MCF 10A (cell line): ENCODE measurements around the gene TCF7. TPM values are rescaled to one million over a fixed set of nuclear protein-coding genes. Genes with fewer than 3 reads are reported as not detected.

Experiments
- BruUV-seq: library from RNA; stranded (reverse); fragments of 400-500 nt; replicated peaks from 2 replicates; lab custom pipeline; 2021; lab: Mats Ljungman, UMichigan
- CTCF ChIA-PET: fragments of 300-600 bp; sonication (Branson Sonifier 250); formaldehyde crosslinking; extraction: SDS; loops from one replicate; lab custom pipeline; 2021; ENCODE audit warnings: antibody characterized with exemption, inconsistent platforms; lab: Yijun Ruan, JAX
- POLR2A ChIA-PET: fragments of 300-600, 350-650 bp; sonication (Branson Sonifier 250); formaldehyde crosslinking; extraction: SDS; loops from one replicate; lab custom pipeline; 2020; ENCODE audit warnings: antibody characterized with exemption, inconsistent platforms; lab: Yijun Ruan, JAX
- DNase-seq: peaks from one replicate; pipeline ENCODE4 v3.0.0-alpha.2; 2018; ENCODE audit not compliant: unreplicated experiment
- H3K27ac Mint-ChIP-seq: one replicate; pipeline ENCODE4 v1.8.0; 2022; ENCODE audit warnings: mild to moderate bottlenecking, low read depth, mixed read lengths; ENCODE audit not compliant: unreplicated experiment
- H3K27me3 Mint-ChIP-seq: one replicate; pipeline ENCODE4 v1.8.0; 2022; ENCODE audit warnings: mixed read lengths; ENCODE audit not compliant: insufficient read depth, unreplicated experiment
- H3K36me3 Mint-ChIP-seq: one replicate; pipeline ENCODE4 v1.8.0; 2022; ENCODE audit warnings: mild to moderate bottlenecking, moderate library complexity, mixed read lengths; ENCODE audit not compliant: insufficient read depth, unreplicated experiment
- H3K4me1 Mint-ChIP-seq: one replicate; pipeline ENCODE4 v1.8.0; 2022; ENCODE audit warnings: mixed read lengths; ENCODE audit not compliant: insufficient read depth, unreplicated experiment
- H3K4me3 Mint-ChIP-seq: one replicate; pipeline ENCODE4 v1.8.0; 2022; ENCODE audit warnings: mild to moderate bottlenecking, moderate library complexity, mixed read lengths; ENCODE audit not compliant: unreplicated experiment
- H3K9me3 Mint-ChIP-seq: one replicate; pipeline ENCODE4 v1.8.0; 2022; ENCODE audit warnings: mixed read lengths; ENCODE audit not compliant: unreplicated experiment
- CTCF ChIP-seq: fragments of 200-600 bp; IDR thresholded peaks from one replicate; pipeline ENCODE4 v1.8.0; 2022; ENCODE audit warnings: antibody characterized with exemption, mild to moderate bottlenecking; ENCODE audit not compliant: unreplicated experiment
- intact Hi-C: fragments of 100-400 bp; cut with micrococcal nuclease; formaldehyde crosslinking; loops from 2 replicates; pipeline ENCODE4 v1.14.1; 2022
- total RNA-seq: library from RNA; stranded (reverse); gene quantifications from 2 replicates; pipeline ENCODE4 v1.2.3, GENCODE V29; 2022

The TCF7 gene
- total RNA-seq, 1 experiment from 2014 or later = 0.42 TPM

- Mint-ChIP-seq H3K9me3 (no peaks in the 10 kb centered on the region), H3K4me1 (peaks cover 15% of the 10 kb centered on the region), H3K36me3 (no peaks in the 10 kb centered on the region), H3K27ac (no peak overlapping the region), H3K27me3 (no peaks in the 10 kb centered on the region), H3K4me3 (no peak overlapping the region)
- ChIA-PET POLR2A (interaction anchor here (1.5 kb wide), 1 partner anchor 51 kb away, joined by 3 read pairs; no protein-coding TSS in a partner anchor), CTCF (interaction anchor here (0.6 to 2.8 kb wide), 7 partner anchors 18 to 51 kb away, joined by 3 to 17 read pairs (median 6); no protein-coding TSS in a partner anchor)
- DNase-seq = no peak
- no peak for TF ChIP-seq CTCF
- no TSS peak for BruUV-seq
- intact Hi-C loops = loop anchor here (5.0 kb wide), 1 partner anchor 33 kb away; no protein-coding TSS in a partner anchor
Measured at GRCh38 chr5:134090522-134090921, 24.0 kb upstream of the TCF7 start.

GRCh38 chr5:134091626-134092121 lies 22.8 kb upstream of the TCF7 start:
- BruUV-seq = no TSS peak
- no peak for TF ChIP-seq CTCF
- DNase-seq = no peak
- Mint-ChIP-seq H3K36me3 (no peaks in the 10 kb centered on the region), H3K4me3 (no peak overlapping the region), H3K27ac (no peak overlapping the region), H3K9me3 (no peaks in the 10 kb centered on the region), H3K27me3 (no peaks in the 10 kb centered on the region), H3K4me1 (peaks cover 15% of the 10 kb centered on the region)
- ChIA-PET POLR2A (interaction anchor here (1.5 kb wide), 1 partner anchor 52 kb away, joined by 3 read pairs; no protein-coding TSS in a partner anchor), CTCF (interaction anchor here (1.0 to 2.6 kb wide), 3 partner anchors 10 to 52 kb away, joined by 5 to 15 read pairs (median 6); no protein-coding TSS in a partner anchor)
- intact Hi-C loops = loop anchor here (5.0 kb wide), 1 partner anchor 34 kb away; no protein-coding TSS in a partner anchor

- Mint-ChIP-seq H3K4me1 (peaks cover 15% of the 10 kb centered on the region), H3K27me3 (no peaks in the 10 kb centered on the region), H3K9me3 (no peaks in the 10 kb centered on the region), H3K27ac (no peak overlapping the region), H3K36me3 (no peaks in the 10 kb centered on the region), H3K4me3 (no peak overlapping the region)
- CTCF ChIA-PET = interaction anchor here (0.6 to 2.9 kb wide), 8 partner anchors 9 to 331 kb away, joined by 3 to 20 read pairs (median 4); no protein-coding TSS in a partner anchor
- no TSS peak for BruUV-seq
- intact Hi-C loops = loop anchor here (5.0 kb wide), 1 partner anchor 36 kb away; no protein-coding TSS in a partner anchor
- TF ChIP-seq CTCF = no peak
- POLR2A ChIA-PET = interaction anchor here (0.6 to 1.1 kb wide), 6 partner anchors 12 to 53 kb away, joined by 3 to 6 read pairs (median 4); no protein-coding TSS in a partner anchor
- DNase-seq = peak; percentile 93
Measured at GRCh38 chr5:134092875-134093274, 21.6 kb upstream of the TCF7 start.

- intact Hi-C loops = loop anchor here (5.0 kb wide), 1 partner anchor 36 kb away; no protein-coding TSS in a partner anchor
- no peaks in the 10 kb centered on the region for H3K27me3 Mint-ChIP-seq
- H3K27ac Mint-ChIP-seq = no peak overlapping the region
- DNase-seq = no peak
- no peak overlapping the region for H3K4me3 Mint-ChIP-seq
- H3K4me1 Mint-ChIP-seq = peaks cover 15% of the 10 kb centered on the region
- no peak for TF ChIP-seq CTCF
- no peaks in the 10 kb centered on the region for H3K36me3 Mint-ChIP-seq
- POLR2A ChIA-PET = interaction anchor here (0.6 to 1.1 kb wide), 5 partner anchors 11 to 54 kb away, joined by 3 to 6 read pairs (median 4); no protein-coding TSS in a partner anchor
- no peaks in the 10 kb centered on the region for H3K9me3 Mint-ChIP-seq
- BruUV-seq = no TSS peak
- CTCF ChIA-PET = interaction anchor here (0.6 to 2.9 kb wide), 7 partner anchors 9 to 330 kb away, joined by 3 to 20 read pairs (median 4); no protein-coding TSS in a partner anchor
Measured at GRCh38 chr5:134093351-134093750, 21.1 kb upstream of the TCF7 start.
